BE2C (cell line): ENCODE results near the gene SF3B5.

ENCODE experiments used
- DNase-seq: peaks from one replicate; pipeline ENCODE4 v3.0.0-alpha.2; 2020
- H3K27me3 ChIP-seq: fragments of 250-450 bp; sonication (Bioruptor Pico); 2 replicates; pipeline ENCODE4 v1.5.1; 2020; ENCODE audit warnings: mild to moderate bottlenecking
- H3K36me3 ChIP-seq: fragments of 250-450 bp; sonication (Bioruptor Pico); 2 replicates; pipeline ENCODE4 v1.5.1; 2020; ENCODE audit warnings: mild to moderate bottlenecking
- H3K4me1 ChIP-seq: fragments of 250-450 bp; sonication (Bioruptor Pico); 2 replicates; pipeline ENCODE4 v1.5.1; 2020
- H3K4me3 ChIP-seq: 2 replicates; pipeline ENCODE4 v1.5.1; 2011; ENCODE audit warnings: low read depth, low read length
- H3K9me3 ChIP-seq: fragments of 250-450 bp; sonication (Bioruptor Pico); 2 replicates; pipeline ENCODE4 v1.5.1; 2020
- TF ChIP-seq, protein P1 (sequence below): IDR thresholded peaks from 2 replicates; pipeline ENCODE4 v1.5.1; 2012; ENCODE audit warnings: mild to moderate bottlenecking, low read depth, low read length

The SF3B5 gene

GRCh38 chr6:144131248-144131709 is 35.9 kb upstream of the SF3B5 start:
- Histone ChIP-seq H3K27me3 (peaks cover 3% of the 10 kb centered on the region; the same call in 1 of the 2 replicates), H3K36me3 (no peaks in the 10 kb centered on the region), H3K4me3 (no peak overlapping the region), H3K9me3 (no peaks in the 10 kb centered on the region), H3K4me1 (no peaks in the 10 kb centered on the region)
- DNase-seq = no peak
- TF ChIP-seq, protein P1, sequence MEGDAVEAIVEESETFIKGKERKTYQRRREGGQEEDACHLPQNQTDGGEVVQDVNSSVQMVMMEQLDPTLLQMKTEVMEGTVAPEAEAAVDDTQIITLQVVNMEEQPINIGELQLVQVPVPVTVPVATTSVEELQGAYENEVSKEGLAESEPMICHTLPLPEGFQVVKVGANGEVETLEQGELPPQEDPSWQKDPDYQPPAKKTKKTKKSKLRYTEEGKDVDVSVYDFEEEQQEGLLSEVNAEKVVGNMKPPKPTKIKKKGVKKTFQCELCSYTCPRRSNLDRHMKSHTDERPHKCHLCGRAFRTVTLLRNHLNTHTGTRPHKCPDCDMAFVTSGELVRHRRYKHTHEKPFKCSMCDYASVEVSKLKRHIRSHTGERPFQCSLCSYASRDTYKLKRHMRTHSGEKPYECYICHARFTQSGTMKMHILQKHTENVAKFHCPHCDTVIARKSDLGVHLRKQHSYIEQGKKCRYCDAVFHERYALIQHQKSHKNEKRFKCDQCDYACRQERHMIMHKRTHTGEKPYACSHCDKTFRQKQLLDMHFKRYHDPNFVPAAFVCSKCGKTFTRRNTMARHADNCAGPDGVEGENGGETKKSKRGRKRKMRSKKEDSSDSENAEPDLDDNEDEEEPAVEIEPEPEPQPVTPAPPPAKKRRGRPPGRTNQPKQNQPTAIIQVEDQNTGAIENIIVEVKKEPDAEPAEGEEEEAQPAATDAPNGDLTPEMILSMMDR = no peak

GRCh38 chr6:144129469-144129868 is 34.1 kb upstream of the SF3B5 start:
- TF ChIP-seq, protein P1 = no peak
- no peaks in the 10 kb centered on the region for H3K36me3 ChIP-seq
- H3K4me3 ChIP-seq = no peak overlapping the region
- no peaks in the 10 kb centered on the region for H3K9me3 ChIP-seq
- no peak for DNase-seq
- no peaks in the 10 kb centered on the region for H3K4me1 ChIP-seq
- H3K27me3 ChIP-seq = no peaks in the 10 kb centered on the region

- no peaks in the 10 kb centered on the region for H3K36me3 ChIP-seq
- no peaks in the 10 kb centered on the region for H3K27me3 ChIP-seq
- H3K9me3 ChIP-seq = no peaks in the 10 kb centered on the region
- DNase-seq = no peak
- TF ChIP-seq, protein P1 = no peak
- H3K4me3 ChIP-seq = no peak overlapping the region
- H3K4me1 ChIP-seq = no peaks in the 10 kb centered on the region
Measured at GRCh38 chr6:144127097-144127496, 31.7 kb upstream of the SF3B5 start.

DNA sequence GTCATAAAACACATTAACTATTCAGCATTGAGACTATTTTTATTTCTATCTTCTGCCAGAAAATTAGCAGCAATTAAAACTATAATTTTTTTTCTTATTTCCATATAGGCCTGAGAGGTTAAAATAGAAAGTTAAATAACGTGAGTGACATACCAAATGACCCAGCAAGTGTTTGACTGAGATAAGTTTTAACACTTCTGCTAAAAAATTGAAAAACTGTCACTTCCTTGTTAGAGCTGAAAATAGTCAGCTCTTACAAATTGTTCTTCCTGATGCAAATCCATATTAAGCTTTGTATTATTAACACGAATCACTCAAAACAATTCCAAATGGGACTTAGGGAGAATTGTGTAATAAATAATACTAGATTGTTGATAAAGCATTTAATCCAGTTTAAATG is 28.5 kb upstream of the SF3B5 start:
- no peaks in the 10 kb centered on the region for H3K36me3 ChIP-seq
- DNase-seq = no peak
- H3K27me3 ChIP-seq = no peaks in the 10 kb centered on the region
- no peaks in the 10 kb centered on the region for H3K4me1 ChIP-seq
- no peak overlapping the region for H3K4me3 ChIP-seq
- TF ChIP-seq, protein P1 = no peak
- H3K9me3 ChIP-seq = no peaks in the 10 kb centered on the region

- Histone ChIP-seq H3K36me3 (no peaks in the 10 kb centered on the region), H3K9me3 (no peaks in the 10 kb centered on the region), H3K27me3 (no peaks in the 10 kb centered on the region), H3K4me1 (no peaks in the 10 kb centered on the region), H3K4me3 (no peak overlapping the region)
- no peak for DNase-seq
- TF ChIP-seq, protein P1 = no peak
Measured at GRCh38 chr6:144123421-144123820, 28.0 kb upstream of the SF3B5 start.

DNA sequence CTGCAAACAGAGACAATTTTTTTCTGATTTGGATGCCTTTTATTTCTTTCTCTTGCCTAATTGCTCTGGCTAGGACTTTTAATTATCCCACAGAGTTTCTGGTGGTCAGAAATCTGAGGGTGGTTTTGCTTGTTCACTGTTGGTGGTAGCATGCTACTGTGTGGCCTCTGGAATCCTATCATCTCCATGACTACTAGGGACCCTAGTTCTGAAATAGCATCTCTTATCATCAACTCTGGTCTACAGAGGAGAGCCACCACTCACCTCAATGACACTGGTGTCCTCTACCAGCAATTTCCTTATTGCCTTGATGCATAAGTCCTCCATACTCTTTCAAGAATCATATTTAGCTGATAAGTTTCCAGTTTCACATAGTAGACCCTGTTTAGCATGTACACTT is 27.5 kb upstream of the SF3B5 start:
- no peak for DNase-seq
- no peaks in the 10 kb centered on the region for H3K9me3 ChIP-seq
- no peaks in the 10 kb centered on the region for H3K4me1 ChIP-seq
- no peak overlapping the region for H3K4me3 ChIP-seq
- no peaks in the 10 kb centered on the region for H3K36me3 ChIP-seq
- H3K27me3 ChIP-seq = no peaks in the 10 kb centered on the region
- TF ChIP-seq, protein P1 = no peak
